ENCODE measurements around the gene TUBG2. TPM values are rescaled to one million over a fixed set of nuclear protein-coding genes. Genes with fewer than 3 reads are reported as not detected.

Gene TUBG2
- total and polyA plus RNA-seq, 10 donors: 4.9 to 24.9 (median 15.2) TPM

DNA sequence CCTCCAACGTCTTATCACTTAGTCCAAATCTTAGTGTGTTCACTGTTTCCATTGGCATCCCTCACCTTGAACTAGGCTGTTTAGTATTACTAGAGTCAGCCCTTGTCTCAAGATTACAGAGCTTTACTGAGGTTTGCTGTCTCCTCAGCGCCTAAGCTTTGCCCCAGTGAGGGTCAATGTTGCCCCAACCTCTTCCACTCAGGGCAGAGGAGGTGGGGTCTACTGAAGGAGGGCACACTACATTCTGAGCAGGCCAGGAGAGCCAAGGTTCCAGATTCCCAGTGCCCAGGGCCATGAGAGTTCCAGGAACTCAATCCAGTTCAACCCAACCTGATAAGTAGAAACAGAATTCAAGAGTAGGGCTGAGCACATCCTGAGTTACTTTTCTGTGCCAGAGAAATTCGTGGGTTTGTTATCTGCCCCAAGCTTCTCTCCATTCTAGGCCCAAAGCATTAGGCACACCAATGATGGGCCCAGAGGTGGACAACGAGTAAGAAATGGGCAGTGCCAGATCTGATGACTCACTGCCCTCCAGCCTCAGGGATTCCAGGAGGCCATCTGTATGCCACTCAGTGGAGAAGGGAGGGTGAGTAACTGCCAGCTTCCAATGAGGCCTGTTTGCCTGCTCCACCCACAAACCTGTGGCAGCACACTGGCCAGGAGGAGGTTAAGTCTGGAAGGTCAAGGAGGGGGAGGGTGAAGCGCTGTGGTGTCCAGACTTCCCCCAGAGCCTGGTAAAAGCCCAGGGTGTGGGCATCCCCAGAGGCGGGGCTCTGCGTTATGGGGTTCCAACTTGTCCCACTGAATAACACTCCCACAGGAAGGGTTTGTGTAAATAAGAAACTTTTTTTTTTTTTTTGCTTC, 8.2 kb downstream of the TUBG2 start:
- Histone ChIP-seq H3K4me3 (no peak overlapping the region), H3K27me3 (replicated peaks in 1 of 7) (peaks cover 0 to 33% (median 11%) of the 10 kb centered on the region in 7 donors), H3K4me1 (peaks cover 0 to 50% (median 29%) of the 10 kb centered on the region in 6 donors), H3K36me3 (peaks cover 0 to 96% (median 28%) of the 10 kb centered on the region in 6 donors), H3K9me3 (no peaks in the 10 kb centered on the region), H3K27ac (peak overlapping the region in 5 of 8 donors; percentile 15 to 46 (median 34))
- peak; percentile 41 for DNase-seq
- WGBS, 5 donors: 57 to 75% (median 74%) methylated on average over 7 of the region's 7 CpGs
- no peak for TF ChIP-seq POLR2AphosphoS5 (IDR thresholded peaks at IDR 0.05)
- TF ChIP-seq, protein P1, sequence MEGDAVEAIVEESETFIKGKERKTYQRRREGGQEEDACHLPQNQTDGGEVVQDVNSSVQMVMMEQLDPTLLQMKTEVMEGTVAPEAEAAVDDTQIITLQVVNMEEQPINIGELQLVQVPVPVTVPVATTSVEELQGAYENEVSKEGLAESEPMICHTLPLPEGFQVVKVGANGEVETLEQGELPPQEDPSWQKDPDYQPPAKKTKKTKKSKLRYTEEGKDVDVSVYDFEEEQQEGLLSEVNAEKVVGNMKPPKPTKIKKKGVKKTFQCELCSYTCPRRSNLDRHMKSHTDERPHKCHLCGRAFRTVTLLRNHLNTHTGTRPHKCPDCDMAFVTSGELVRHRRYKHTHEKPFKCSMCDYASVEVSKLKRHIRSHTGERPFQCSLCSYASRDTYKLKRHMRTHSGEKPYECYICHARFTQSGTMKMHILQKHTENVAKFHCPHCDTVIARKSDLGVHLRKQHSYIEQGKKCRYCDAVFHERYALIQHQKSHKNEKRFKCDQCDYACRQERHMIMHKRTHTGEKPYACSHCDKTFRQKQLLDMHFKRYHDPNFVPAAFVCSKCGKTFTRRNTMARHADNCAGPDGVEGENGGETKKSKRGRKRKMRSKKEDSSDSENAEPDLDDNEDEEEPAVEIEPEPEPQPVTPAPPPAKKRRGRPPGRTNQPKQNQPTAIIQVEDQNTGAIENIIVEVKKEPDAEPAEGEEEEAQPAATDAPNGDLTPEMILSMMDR (IDR thresholded peaks at IDR 0.05 in 8 of 11, conservative IDR thresholded peaks at IDR 0.05 in 3 of 11): no peak
- no peak for TF ChIP-seq POLR2A (IDR thresholded peaks at IDR 0.05)
- intact Hi-C loops (cut with DNase I; ENCODE audit: low total_unique reads): no loop called here

DNA sequence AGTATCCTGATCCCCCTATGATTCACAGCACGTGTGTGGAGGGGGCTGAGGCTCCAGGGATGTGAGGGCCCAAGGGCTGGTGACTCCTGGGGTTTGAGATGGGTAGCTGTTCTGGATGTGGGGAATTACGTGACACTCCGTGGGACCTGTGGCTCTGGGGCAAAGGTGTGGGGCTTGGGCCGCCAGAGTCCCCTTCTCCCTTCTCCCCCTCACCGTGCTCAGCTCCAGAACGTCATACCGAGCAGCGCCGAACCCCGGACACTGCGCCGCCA, 10.6 kb downstream of the TUBG2 start:
- Histone ChIP-seq H3K4me3 (peak overlapping the region in 4 of 8 donors; percentile 24 to 67 (median 34)), H3K36me3 (peaks cover 0 to 89% (median 27%) of the 10 kb centered on the region in 6 donors), H3K27me3 (replicated peaks in 1 of 7) (peaks cover 0 to 56% (median 22%) of the 10 kb centered on the region in 7 donors), H3K4me1 (peaks cover 8 to 72% (median 46%) of the 10 kb centered on the region in 6 donors), H3K9me3 (no peaks in the 10 kb centered on the region), H3K27ac (peak overlapping the region in 1 of 8 donors; percentile 1)
- 58 to 72% (median 65%) methylated on average over 9 to 12 of the region's 12 CpGs for WGBS, 5 donors
- intact Hi-C loops (cut with DNase I; ENCODE audit: low total_unique reads): no loop called here
- DNase-seq: no peak
- TF ChIP-seq POLR2AphosphoS5 (IDR thresholded peaks at IDR 0.05) (no peak), POLR2A (IDR thresholded peaks at IDR 0.05) (no peak)
- TF ChIP-seq, protein P1 (IDR thresholded peaks at IDR 0.05 in 8 of 11, conservative IDR thresholded peaks at IDR 0.05 in 3 of 11): no peak

DNA sequence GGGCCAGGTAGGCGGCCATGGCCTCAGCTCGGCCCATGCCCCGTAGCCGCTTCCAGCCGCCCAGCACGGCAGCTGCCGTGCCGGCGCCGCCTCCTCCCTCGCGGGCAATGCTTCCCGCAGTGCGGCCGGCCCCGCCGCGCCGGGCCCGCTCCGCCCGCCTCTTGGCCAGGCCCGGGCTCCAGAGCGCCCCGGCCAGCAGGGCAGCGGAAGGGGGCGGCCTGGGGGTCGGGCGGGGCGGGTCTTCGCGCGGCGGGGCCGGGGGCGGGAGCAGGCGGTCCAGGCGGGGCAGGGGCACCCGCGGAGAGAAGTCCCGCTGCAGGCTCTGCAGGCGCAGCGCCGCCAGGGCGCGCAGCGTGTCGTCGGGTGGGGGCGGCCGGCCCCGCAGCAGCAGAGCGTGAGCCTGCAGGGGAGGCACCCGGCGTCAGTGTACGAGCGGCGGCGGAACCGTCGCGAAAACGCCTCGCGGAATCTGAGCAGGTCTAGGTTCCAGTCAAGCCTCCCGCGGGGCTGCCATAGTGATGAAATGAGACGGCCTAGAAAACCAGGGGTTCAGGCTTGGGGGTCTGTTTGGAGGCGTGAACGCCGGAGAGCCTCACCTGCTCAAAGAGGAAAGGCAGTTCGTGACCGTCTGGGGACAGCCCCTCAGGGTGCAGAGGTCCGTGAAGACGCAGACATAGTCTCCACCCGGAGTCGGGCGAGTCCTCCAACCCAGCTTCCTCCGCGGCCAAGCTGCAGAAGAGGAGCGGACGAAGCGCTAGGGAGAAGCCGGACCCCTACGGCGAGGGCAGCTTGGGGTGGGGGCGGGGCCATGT, 11.1 kb downstream of the TUBG2 start:
- WGBS, 5 donors: 28 to 55% (median 32%) methylated on average over 54 to 87 of the region's 87 CpGs
- Histone ChIP-seq H3K4me1 (peaks cover 10 to 78% (median 51%) of the 10 kb centered on the region in 6 donors), H3K36me3 (peaks cover 0 to 84% (median 26%) of the 10 kb centered on the region in 6 donors), H3K27me3 (replicated peaks in 1 of 7) (peaks cover 0 to 61% (median 27%) of the 10 kb centered on the region in 7 donors), H3K4me3 (peak overlapping the region in 6 of 8 donors; percentile 24 to 67 (median 34)), H3K27ac (peak overlapping the region in 1 of 8 donors; percentile 40), H3K9me3 (no peaks in the 10 kb centered on the region)
- peak in 1 of 3 donors; percentile 29 for TF ChIP-seq POLR2AphosphoS5 (IDR thresholded peaks at IDR 0.05)
- TF ChIP-seq, protein P1 (IDR thresholded peaks at IDR 0.05 in 8 of 11, conservative IDR thresholded peaks at IDR 0.05 in 3 of 11): no peak
- no peak for TF ChIP-seq POLR2A (IDR thresholded peaks at IDR 0.05)
- peak; percentile 88 for DNase-seq
- intact Hi-C loops (cut with DNase I; ENCODE audit: low total_unique reads): no loop called here
